Thyroid gland (tissue), 4 donors: ENCODE data around the gene FBXL17. TPM values are rescaled to one million over a fixed set of nuclear protein-coding genes. Genes with fewer than 3 reads are reported as not detected.

ENCODE experiments used
- DNase-seq, 2 donors: peaks; one replicate each; pipeline ENCODE4 v3.0.0-alpha.2; 2019
- H3K27ac ChIP-seq, 3 donors: fragments of 200-600 bp; sonication (generic); 1 replicate in 2 of 3; 2 replicates in 1 of 3; pipeline ENCODE4 v1.5.1; 2016 to 2019; ENCODE audit warnings: mild to moderate bottlenecking in 1 of 3, moderate library complexity in 1 of 3
- H3K27me3 ChIP-seq: fragments of 200-600 bp; sonication (generic); one replicate; pipeline ENCODE4 v1.5.1; 2019
- H3K36me3 ChIP-seq, 2 donors: fragments of 200-600 bp; sonication (generic); one replicate each; pipeline ENCODE4 v1.5.1; 2016 to 2019
- H3K4me1 ChIP-seq, 2 donors: fragments of 200-600 bp; sonication (generic); one replicate each; pipeline ENCODE4 v1.5.1; 2017 to 2019
- H3K4me3 ChIP-seq, 3 donors: fragments of 200-600 bp; sonication (generic); replicated peaks in 1 of 3; 1 replicate in 2 of 3; 2 replicates in 1 of 3; pipeline ENCODE4 v1.5.1; 2016; ENCODE audit warnings: mild to moderate bottlenecking in 1 of 3
- H3K9me3 ChIP-seq: fragments of 200-600 bp; sonication (generic); one replicate; pipeline ENCODE4 v1.5.1; 2017
- CTCF ChIP-seq, 6 experiments: fragments of 200-600 bp in 3 of 6; fragments of 450-650 bp in 3 of 6; sonication (generic) in 3 of 6; IDR thresholded peaks; one replicate each; pipeline ENCODE4 v1.5.1; 2016 to 2019; ENCODE audit warnings: antibody characterized with exemption in 6 of 6, mild to moderate bottlenecking in 2 of 6, inconsistent platforms in 1 of 6, moderate library complexity in 1 of 6
- POLR2A ChIP-seq, 2 donors: fragments of 450-650 bp; IDR thresholded peaks; one replicate each; pipeline ENCODE4 v1.6.1; 2017; ENCODE audit warnings: antibody characterized with exemption in 2 of 2, mild to moderate bottlenecking in 2 of 2, moderate library complexity in 1 of 2
- WGBS, 2 donors: methylation state at CpG; one replicate each; pipeline ENCODE4 v1.1.5; 2017; 5-methylcytosine and 5-hydroxymethylcytosine counted together
- intact Hi-C: fragments of 100-400 bp; cut with DNase I; formaldehyde crosslinking; loops from one replicate; pipeline ENCODE4 v1.15.1; 2023
- total RNA-seq, 4 donors: library from RNA; depleted of rRNA; stranded (reverse); fragments of >200 nt; gene quantifications; one replicate each; pipeline ENCODE4 v1.2.3, GENCODE V29; 2016

Gene FBXL17
- total RNA-seq, 4 donors from 2014 or later: 37.6 to 77.7 (median 55.6) TPM

- no peak for TF ChIP-seq POLR2A (IDR thresholded peaks at IDR 0.05)
- no peak for TF ChIP-seq CTCF (IDR thresholded peaks at IDR 0.05)
- no peak for DNase-seq
- intact Hi-C loops: no loop called here
- Histone ChIP-seq H3K4me1 (no peaks in the 10 kb centered on the region), H3K36me3 (no peaks in the 10 kb centered on the region), H3K27ac (no peak overlapping the region), H3K4me3 (no peak overlapping the region), H3K27me3 (no peaks in the 10 kb centered on the region), H3K9me3 (no peaks in the 10 kb centered on the region)
Measured at GRCh38 chr5:108201721-108202120, 180.2 kb downstream of the FBXL17 start.

DNA sequence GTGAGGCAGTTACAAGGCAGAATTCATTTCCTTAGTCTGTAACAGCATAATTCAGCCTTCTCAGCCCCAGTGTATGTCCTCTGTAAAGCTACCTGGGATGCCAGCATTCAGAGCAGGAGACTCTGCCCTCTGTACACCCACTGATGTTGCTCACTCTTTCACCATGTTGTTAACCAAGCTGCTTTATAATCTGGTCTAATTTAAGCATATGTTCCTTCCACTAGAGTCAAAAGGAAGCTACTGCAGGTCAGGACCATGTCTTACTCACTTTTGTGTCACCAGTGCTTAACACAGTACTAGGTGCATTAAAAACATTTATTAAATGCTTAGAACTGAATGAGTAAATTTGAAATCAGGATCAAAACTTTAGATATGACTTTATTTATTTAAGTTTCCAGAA lies 185.6 kb downstream of the FBXL17 start:
- intact Hi-C loops: no loop called here
- no peaks in the 10 kb centered on the region for H3K9me3 ChIP-seq
- no peak overlapping the region for H3K4me3 ChIP-seq
- H3K36me3 ChIP-seq: no peaks in the 10 kb centered on the region
- H3K27me3 ChIP-seq: no peaks in the 10 kb centered on the region
- TF ChIP-seq CTCF (IDR thresholded peaks at IDR 0.05) (no peak), POLR2A (IDR thresholded peaks at IDR 0.05) (no peak)
- DNase-seq: no peak
- no peak overlapping the region for H3K27ac ChIP-seq
- peaks cover 0 to 9% of the 10 kb centered on the region in 2 donors for H3K4me1 ChIP-seq

- Histone ChIP-seq H3K4me3 (no peak overlapping the region), H3K9me3 (no peaks in the 10 kb centered on the region), H3K27ac (no peak overlapping the region), H3K27me3 (no peaks in the 10 kb centered on the region), H3K36me3 (no peaks in the 10 kb centered on the region), H3K4me1 (peaks cover 0 to 9% of the 10 kb centered on the region in 2 donors)
- intact Hi-C loops: no loop called here
- WGBS, 2 donors: 87 to 88% methylated on average over 2 of the region's 2 CpGs
- no peak for DNase-seq
- TF ChIP-seq POLR2A (IDR thresholded peaks at IDR 0.05): no peak
- TF ChIP-seq CTCF (IDR thresholded peaks at IDR 0.05): no peak
Measured at GRCh38 chr5:108193021-108193795, 188.7 kb downstream of the FBXL17 start.

DNA sequence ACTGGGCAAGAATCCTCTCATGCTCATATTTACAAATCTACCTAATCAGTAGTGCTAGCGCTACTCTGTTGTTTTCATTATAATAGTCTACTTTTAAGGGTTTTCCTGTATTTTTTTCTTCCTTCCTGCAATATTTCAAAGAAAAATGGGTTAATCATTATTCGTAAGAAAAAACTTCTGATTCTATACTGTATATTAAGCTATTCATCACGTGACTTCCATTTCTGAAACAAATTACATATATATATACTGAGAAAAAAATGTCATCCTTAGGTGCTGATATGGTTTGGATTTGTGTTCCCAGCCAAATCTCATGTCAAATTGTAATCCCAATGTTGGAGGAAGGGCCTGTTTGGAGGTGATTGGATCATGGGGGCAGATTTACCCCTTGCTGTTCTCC lies 197.0 kb downstream of the FBXL17 start:
- TF ChIP-seq CTCF (IDR thresholded peaks at IDR 0.05) (no peak), POLR2A (IDR thresholded peaks at IDR 0.05) (no peak)
- Histone ChIP-seq H3K9me3 (no peaks in the 10 kb centered on the region), H3K27ac (no peak overlapping the region), H3K27me3 (no peaks in the 10 kb centered on the region), H3K36me3 (no peaks in the 10 kb centered on the region), H3K4me1 (no peaks in the 10 kb centered on the region), H3K4me3 (no peak overlapping the region)
- DNase-seq: no peak
- 81 to 87% methylated on average over 3 of the region's 3 CpGs for WGBS, 2 donors
- intact Hi-C loops: no loop called here

- no peaks in the 10 kb centered on the region for H3K27me3 ChIP-seq
- no peaks in the 10 kb centered on the region for H3K9me3 ChIP-seq
- no peak for TF ChIP-seq CTCF (IDR thresholded peaks at IDR 0.05)
- no peak for TF ChIP-seq POLR2A (IDR thresholded peaks at IDR 0.05)
- no peaks in the 10 kb centered on the region for H3K36me3 ChIP-seq
- 81 to 83% methylated on average over 7 of the region's 7 CpGs for WGBS, 2 donors
- DNase-seq: no peak
- H3K27ac ChIP-seq: no peak overlapping the region
- H3K4me3 ChIP-seq: no peak overlapping the region
- intact Hi-C loops: no loop called here
- H3K4me1 ChIP-seq: no peaks in the 10 kb centered on the region
Measured at GRCh38 chr5:108181975-108182374, 199.9 kb downstream of the FBXL17 start.
